Measurements from ENCODE around the gene MXRA7. TPM values are rescaled to one million over a fixed set of nuclear protein-coding genes. Genes with fewer than 3 reads are reported as not detected.
A peak's percentile ranks its signal among the peaks of the same experiment; 100 is the strongest.
"Not testable (repeated sequence)": the region's sequence is repeated elsewhere in the genome, so short reads cannot be mapped to it uniquely, and the experiment has no call there.

MXRA7 gene
- total RNA-seq, 1 experiment from 2014 or later, result 77.9 TPM

GRCh38 chr17:76700270-76700616, 10.5 kb downstream of the MXRA7 start:
- TF ChIP-seq TCF7L2 (IDR thresholded peaks at IDR 0.05; ENCODE audit: low read depth, low read length) (no peak), SIN3A (IDR thresholded peaks at IDR 0.05; ENCODE audit: borderline replicate concordance, insufficient read depth, low read depth, low read length) (no peak), POLR2AphosphoS5 (IDR thresholded peaks at IDR 0.05; ENCODE audit: low read depth, low read length) (no peak), REST (IDR thresholded peaks at IDR 0.05; ENCODE audit: insufficient read depth in 1 of 2, low read depth in 2 of 2, low read length in 1 of 2) (no peak), CTCF (IDR thresholded peaks at IDR 0.05) (no peak)
- CTCF ChIA-PET, result no interaction called here
- POLR2A ChIA-PET, result no interaction called here
- BruUV-seq (replicated peaks), result no TSS peak
- Histone ChIP-seq H3K27me3 (ENCODE audit: control insufficient read depth, insufficient read depth, low read length) (no peaks in the 10 kb centered on the region), H3K4me3 (ENCODE audit: low read depth in 2 of 2, low read length in 2 of 2) (no peak overlapping the region), H3K4me1 (ENCODE audit: control insufficient read depth, insufficient read depth, low read length) (peaks cover 26% of the 10 kb centered on the region), H3K9me3 (ENCODE audit: control insufficient read depth, insufficient read depth, low read depth, low read length) (no peaks in the 10 kb centered on the region), H3K27ac (ENCODE audit: low read length) (no peak overlapping the region), H3K36me3 (ENCODE audit: control insufficient read depth, insufficient read depth, low read length) (no peaks in the 10 kb centered on the region)
- intact Hi-C loops (cut with micrococcal nuclease; ENCODE audit: unreplicated experiment) (no loop called here), in situ Hi-C loops (cut with HindIII; ENCODE audit: low pct_unique_long_range_greater_than_20kb, low sequenced_read_pairs) (no loop called here)
- no peak for ATAC-seq
- DNase-seq (ENCODE audit: low read depth, low spot score), result no peak

- in situ Hi-C loops (cut with HindIII; ENCODE audit: low pct_unique_long_range_greater_than_20kb, low sequenced_read_pairs); H3K4me3 ChIP-seq (ENCODE audit: low read depth in 2 of 2, low read length in 2 of 2); CTCF ChIA-PET; H3K27ac ChIP-seq (ENCODE audit: low read length); ATAC-seq; H3K36me3 ChIP-seq (ENCODE audit: control insufficient read depth, insufficient read depth, low read length); H3K27me3 ChIP-seq (ENCODE audit: control insufficient read depth, insufficient read depth, low read length); H3K9me3 ChIP-seq (ENCODE audit: control insufficient read depth, insufficient read depth, low read depth, low read length); POLR2A ChIA-PET; intact Hi-C loops (cut with micrococcal nuclease; ENCODE audit: unreplicated experiment); DNase-seq (ENCODE audit: low read depth, low spot score); BruUV-seq (replicated peaks): not testable (repeated sequence)
- peaks cover 26% of the 10 kb centered on the region for H3K4me1 ChIP-seq (ENCODE audit: control insufficient read depth, insufficient read depth, low read length)
Observed at GRCh38 chr17:76698466-76698977, 12.2 kb downstream of the MXRA7 start.

- Histone ChIP-seq H3K27ac (ENCODE audit: low read length) (no peak overlapping the region), H3K4me1 (ENCODE audit: control insufficient read depth, insufficient read depth, low read length) (peaks cover 21% of the 10 kb centered on the region), H3K4me3 (ENCODE audit: low read depth in 2 of 2, low read length in 2 of 2) (no peak overlapping the region), H3K36me3 (ENCODE audit: control insufficient read depth, insufficient read depth, low read length) (no peaks in the 10 kb centered on the region), H3K27me3 (ENCODE audit: control insufficient read depth, insufficient read depth, low read length) (no peaks in the 10 kb centered on the region), H3K9me3 (ENCODE audit: control insufficient read depth, insufficient read depth, low read depth, low read length) (no peaks in the 10 kb centered on the region)
- no TSS peak for BruUV-seq (replicated peaks)
- DNase-seq (ENCODE audit: low read depth, low spot score) (no peak), ATAC-seq (peak; percentile 20; the same call in 1 of the 2 replicates)
- POLR2A ChIA-PET, result interaction anchor here (0.6 kb wide), 2 partner anchors 19 to 28 kb away, joined by 6 to 9 read pairs; no protein-coding TSS in a partner anchor
- no peak for TF ChIP-seq POLR2AphosphoS5 (IDR thresholded peaks at IDR 0.05; ENCODE audit: low read depth, low read length)
- no peak for TF ChIP-seq REST (IDR thresholded peaks at IDR 0.05; ENCODE audit: insufficient read depth in 1 of 2, low read depth in 2 of 2, low read length in 1 of 2)
- no peak for TF ChIP-seq SIN3A (IDR thresholded peaks at IDR 0.05; ENCODE audit: borderline replicate concordance, insufficient read depth, low read depth, low read length)
- no peak for TF ChIP-seq TCF7L2 (IDR thresholded peaks at IDR 0.05; ENCODE audit: low read depth, low read length)
- no peak for TF ChIP-seq CTCF (IDR thresholded peaks at IDR 0.05)
- in situ Hi-C loops (cut with HindIII; ENCODE audit: low pct_unique_long_range_greater_than_20kb, low sequenced_read_pairs) (no loop called here), intact Hi-C loops (cut with micrococcal nuclease; ENCODE audit: unreplicated experiment) (no loop called here)
- CTCF ChIA-PET, result interaction anchor here (0.6 kb wide), 1 partner anchor 335 kb away, joined by 18 read pairs; no protein-coding TSS in a partner anchor
Observed at GRCh38 chr17:76697702-76698465, 12.9 kb downstream of the MXRA7 start.

All from Panc1 (cell line).